Astrocyte of the spinal cord (primary cell): ENCODE data around the gene HNRNPL.
"Not testable (repeated sequence)": the region's sequence is repeated elsewhere in the genome, so short reads cannot be mapped to it uniquely, and the experiment has no call there.

ENCODE experiments used
- DNase-seq: peaks from one replicate; pipeline ENCODE4 v3.0.0; 2011; ENCODE audit warnings: low read depth, low spot score
- H3K4me3 ChIP-seq: 2 replicates; pipeline ENCODE4 v1.5.1; 2011; ENCODE audit warnings: low read depth, mild to moderate bottlenecking, low read length, moderate library complexity
- in situ Hi-C: cut with HindIII; loops from 2 replicates; pipeline ENCODE4 v1.10.0; 2017; ENCODE audit warnings: low sequenced_read_pairs
- TF ChIP-seq, protein P1 (sequence below): IDR thresholded peaks from 2 replicates; pipeline ENCODE4 v1.5.1; 2012; ENCODE audit warnings: low read depth, mild to moderate bottlenecking, low read length, inconsistent platforms

HNRNPL gene

DNA sequence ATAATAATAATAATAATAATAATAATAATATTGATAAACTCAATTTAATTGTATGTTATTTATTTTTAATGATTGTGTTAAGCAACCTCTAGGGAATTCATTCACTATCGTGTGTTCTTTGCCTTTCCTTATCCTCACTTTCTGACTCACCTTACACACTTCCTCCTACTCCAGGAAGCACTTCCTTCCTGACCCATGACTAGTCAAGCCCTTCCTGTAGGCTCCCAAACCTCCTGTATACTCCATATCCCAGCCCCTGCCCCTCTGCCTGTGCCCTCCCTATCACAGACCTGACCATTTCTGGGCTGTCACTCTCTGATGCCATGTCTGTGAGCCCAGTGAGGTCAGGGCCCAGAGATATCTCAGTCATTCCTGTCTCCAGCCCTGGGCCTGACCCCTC lies 44.6 kb downstream of the HNRNPL start:
- in situ Hi-C loops = no loop called here
- H3K4me3 ChIP-seq = no peak overlapping the region
- TF ChIP-seq, protein P1, sequence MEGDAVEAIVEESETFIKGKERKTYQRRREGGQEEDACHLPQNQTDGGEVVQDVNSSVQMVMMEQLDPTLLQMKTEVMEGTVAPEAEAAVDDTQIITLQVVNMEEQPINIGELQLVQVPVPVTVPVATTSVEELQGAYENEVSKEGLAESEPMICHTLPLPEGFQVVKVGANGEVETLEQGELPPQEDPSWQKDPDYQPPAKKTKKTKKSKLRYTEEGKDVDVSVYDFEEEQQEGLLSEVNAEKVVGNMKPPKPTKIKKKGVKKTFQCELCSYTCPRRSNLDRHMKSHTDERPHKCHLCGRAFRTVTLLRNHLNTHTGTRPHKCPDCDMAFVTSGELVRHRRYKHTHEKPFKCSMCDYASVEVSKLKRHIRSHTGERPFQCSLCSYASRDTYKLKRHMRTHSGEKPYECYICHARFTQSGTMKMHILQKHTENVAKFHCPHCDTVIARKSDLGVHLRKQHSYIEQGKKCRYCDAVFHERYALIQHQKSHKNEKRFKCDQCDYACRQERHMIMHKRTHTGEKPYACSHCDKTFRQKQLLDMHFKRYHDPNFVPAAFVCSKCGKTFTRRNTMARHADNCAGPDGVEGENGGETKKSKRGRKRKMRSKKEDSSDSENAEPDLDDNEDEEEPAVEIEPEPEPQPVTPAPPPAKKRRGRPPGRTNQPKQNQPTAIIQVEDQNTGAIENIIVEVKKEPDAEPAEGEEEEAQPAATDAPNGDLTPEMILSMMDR = no peak
- no peak for DNase-seq

DNA sequence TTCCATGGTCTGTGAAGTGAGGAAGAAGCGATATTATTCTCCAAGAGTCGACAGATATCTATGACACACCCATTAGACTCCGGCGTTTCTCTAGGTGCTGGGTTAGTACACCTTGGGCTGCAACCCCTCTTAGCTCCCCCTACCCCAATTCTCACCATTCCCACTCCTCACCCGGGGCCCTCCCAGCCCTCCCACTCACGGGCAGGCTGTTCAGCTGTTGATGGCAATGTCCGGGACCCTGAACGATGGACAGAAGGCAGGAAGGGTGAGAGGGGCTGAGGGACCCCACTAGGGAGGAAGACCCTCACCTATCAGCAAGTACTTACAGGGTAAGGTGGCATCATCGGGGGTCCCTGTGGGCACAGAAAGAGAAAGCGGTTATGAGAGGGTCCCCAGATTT lies 46.2 kb downstream of the HNRNPL start:
- TF ChIP-seq, protein P1 = no peak
- in situ Hi-C loops = no loop called here

DNA sequence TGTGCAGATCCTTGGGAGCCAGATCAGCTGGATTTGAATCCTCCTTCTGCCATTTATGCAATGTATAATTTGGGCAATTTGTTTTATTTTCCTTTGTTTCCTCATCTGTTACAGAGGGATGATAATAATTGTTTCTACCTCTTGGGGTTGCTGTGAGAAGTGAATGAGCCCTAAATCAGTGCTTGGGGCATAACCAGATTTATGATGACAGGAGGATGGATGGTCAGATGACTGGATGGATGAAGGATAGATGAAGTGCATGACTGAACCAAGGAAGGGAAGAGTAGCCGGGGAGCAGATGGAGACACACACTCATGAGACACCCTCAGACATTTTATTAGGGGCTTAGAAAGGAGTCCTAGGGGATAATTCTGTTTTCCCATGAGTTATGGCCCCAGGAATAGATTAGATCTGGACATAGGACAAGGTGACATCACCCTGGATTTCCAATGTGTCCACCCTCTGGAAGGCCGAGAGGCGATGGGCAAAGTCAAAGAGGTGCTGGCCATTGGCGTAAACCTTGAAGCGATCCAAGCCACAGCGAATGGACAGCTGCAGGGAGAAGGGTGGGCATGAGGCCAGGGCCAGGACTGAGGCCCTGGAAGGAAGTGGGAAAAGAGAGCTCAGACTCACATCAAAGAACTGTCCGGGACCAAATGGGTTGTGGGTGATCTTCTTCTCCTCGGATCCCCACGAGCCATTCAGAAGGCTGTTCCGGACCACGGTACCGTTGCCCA lies 48.3 kb downstream of the HNRNPL start:
- TF ChIP-seq, protein P1 = no peak
- in situ Hi-C loops = no loop called here
- no peak overlapping the region for H3K4me3 ChIP-seq
- no peak for DNase-seq

More for the DNA sequence above, 46.2 kb downstream of the HNRNPL start:
- H3K4me3 ChIP-seq = no peak overlapping the region
- no peak for DNase-seq

DNA sequence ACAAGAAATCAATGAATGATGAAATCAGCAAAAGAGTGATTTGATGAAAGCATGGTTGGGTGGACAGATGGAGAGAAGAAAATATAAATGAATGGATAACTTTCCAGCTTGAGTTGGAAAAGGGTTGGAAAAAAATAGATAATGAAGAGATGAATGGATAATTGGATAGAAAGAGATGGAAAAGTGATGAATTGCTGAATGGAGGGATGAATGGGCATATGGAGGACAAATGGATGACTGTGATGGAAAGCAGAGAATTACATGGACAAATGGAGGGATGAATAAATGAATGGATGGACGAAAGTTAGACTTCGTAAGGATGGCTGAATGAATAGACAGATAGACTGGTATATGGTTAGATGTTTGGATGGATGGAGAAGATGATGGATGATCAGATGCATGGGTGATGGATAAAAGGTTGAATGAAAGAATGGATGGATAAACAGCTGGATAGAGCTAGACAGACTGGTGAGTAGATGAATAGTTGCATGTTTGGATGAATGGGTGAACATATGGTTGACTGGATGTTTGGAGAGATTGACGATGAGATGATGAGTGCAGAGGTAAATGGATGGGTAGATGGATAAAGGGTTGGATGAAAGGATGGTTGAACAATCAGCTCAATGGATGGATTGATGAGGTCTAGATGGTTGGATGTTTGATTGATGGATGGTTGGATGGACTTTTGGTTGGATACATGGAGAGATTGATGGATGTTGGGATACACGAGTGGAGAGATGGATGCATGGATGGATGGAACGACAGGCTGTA lies 49.0 kb downstream of the HNRNPL start:
- DNase-seq = no peak
- in situ Hi-C loops = no loop called here
- H3K4me3 ChIP-seq = no peak overlapping the region
- TF ChIP-seq, protein P1 = no peak

DNA sequence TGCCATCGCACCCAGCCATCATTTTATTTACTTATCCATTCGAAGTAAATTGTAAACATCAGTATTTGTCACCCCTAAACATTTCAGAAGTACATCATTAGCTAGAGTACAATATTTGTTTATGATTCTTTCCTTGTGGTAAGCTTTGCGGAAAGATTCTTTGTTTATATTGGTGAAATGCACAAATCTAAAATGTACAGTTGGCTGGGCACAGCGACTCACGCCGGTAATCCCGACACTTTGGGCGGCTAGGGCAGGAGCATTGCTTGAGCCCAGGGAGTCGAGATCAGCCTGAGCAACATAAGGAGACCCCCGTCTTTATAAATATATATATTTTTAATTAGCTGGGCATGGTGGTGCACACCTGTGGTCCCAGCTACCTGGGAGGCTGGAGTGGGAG lies 50.7 kb downstream of the HNRNPL start:
- TF ChIP-seq, protein P1 = no peak
- DNase-seq = no peak

DNA sequence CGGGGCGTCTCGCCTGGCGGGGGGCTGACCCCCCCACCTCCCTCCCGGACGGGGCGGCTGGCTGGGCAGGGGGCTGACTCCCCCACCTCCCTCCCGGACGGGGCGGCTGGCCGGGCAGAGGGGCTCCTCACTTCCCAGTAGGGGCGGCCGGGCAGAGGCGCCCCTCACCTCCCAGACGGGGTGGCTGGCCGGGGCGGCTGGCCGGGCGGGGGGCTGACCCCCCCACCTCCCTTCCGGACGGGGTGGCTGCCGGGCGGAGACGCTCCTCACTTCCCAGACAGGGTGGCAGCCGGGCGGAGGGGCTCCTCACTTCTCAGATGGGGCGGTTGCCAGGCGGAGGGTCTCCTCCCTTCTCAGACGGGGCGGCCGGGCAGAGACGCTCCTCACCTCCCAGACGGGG lies 52.0 kb downstream of the HNRNPL start:
- H3K4me3 ChIP-seq, in situ Hi-C loops, DNase-seq: not testable (repeated sequence)

More for the DNA sequence above, 50.7 kb downstream of the HNRNPL start:
- no peak overlapping the region for H3K4me3 ChIP-seq
- in situ Hi-C loops = no loop called here

DNA sequence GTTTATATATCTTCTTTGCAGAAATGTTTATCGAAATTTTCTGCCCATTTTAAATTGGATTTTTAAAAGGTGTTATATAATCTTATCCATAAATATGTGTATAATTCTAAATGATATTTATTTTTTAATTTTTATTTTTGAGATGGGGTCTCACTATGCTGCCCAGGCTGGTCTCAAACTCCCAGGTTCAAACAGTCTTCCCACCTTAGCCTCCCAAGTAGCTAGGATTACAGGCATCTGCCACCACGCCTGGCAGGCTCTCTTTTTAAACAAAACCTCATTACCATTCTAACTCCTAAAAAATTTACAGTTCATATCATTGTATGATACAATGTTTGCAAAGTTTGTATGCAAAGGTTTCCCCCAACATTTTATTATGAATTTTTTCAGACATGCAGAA lies 53.6 kb downstream of the HNRNPL start:
- TF ChIP-seq, protein P1 = no peak
- H3K4me3 ChIP-seq = no peak overlapping the region
- in situ Hi-C loops = no loop called here
- no peak for DNase-seq
